ENCODE data around the gene PALM.
"Not testable (repeated sequence)": the region's sequence is repeated elsewhere in the genome, so short reads cannot be mapped to it uniquely, and the experiment has no call there.

The PALM gene

DNA sequence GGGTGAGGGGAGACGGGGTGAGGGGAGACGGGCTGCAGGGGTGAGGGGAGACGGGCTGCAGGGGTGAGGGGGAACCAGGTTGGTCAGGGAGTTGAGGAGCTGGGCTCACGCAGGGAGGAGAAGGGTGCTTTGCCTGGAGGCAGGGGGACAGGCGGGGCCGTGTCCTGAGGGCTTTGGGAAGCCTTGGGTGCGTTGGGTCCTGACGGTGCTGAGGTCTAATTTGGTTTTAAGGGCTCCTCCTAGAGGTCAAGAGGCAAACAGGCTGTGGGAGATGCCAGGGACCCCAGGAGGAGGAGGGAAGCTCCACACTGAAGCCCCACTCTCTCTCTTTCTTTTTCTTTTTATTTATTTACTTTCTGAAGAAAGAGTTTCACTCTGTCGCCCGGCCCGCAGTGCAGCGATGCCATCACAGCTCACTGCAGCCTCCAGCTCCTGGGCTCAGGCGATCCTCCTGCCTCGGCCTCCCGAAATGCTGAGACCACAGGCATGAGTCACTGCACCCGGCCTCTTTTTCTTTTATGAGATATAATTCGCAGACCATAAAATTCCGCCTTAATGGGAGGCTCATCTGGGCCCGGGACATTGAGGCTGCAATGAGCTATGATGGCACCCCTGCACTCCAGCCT lies 32.9 kb downstream of the PALM start:
- no peak overlapping the region for H3K4me3 ChIP-seq (ENCODE audit: severe bottlenecking)
- no peaks in the 10 kb centered on the region for H3K27me3 ChIP-seq (ENCODE audit: insufficient read depth, poor library complexity, severe bottlenecking)
- H3K36me3 ChIP-seq (ENCODE audit: low read depth), result no peaks in the 10 kb centered on the region
- no peaks in the 10 kb centered on the region for H3K4me1 ChIP-seq (ENCODE audit: insufficient read depth, poor library complexity, severe bottlenecking)
- no peaks in the 10 kb centered on the region for H3K9me3 ChIP-seq (ENCODE audit: severe bottlenecking)
- no peak; the same call in 2 of the 3 replicates for ATAC-seq (ENCODE audit: low read depth)
- no peak overlapping the region for H3K27ac ChIP-seq (ENCODE audit: poor library complexity, severe bottlenecking)
- TF ChIP-seq, protein P1, sequence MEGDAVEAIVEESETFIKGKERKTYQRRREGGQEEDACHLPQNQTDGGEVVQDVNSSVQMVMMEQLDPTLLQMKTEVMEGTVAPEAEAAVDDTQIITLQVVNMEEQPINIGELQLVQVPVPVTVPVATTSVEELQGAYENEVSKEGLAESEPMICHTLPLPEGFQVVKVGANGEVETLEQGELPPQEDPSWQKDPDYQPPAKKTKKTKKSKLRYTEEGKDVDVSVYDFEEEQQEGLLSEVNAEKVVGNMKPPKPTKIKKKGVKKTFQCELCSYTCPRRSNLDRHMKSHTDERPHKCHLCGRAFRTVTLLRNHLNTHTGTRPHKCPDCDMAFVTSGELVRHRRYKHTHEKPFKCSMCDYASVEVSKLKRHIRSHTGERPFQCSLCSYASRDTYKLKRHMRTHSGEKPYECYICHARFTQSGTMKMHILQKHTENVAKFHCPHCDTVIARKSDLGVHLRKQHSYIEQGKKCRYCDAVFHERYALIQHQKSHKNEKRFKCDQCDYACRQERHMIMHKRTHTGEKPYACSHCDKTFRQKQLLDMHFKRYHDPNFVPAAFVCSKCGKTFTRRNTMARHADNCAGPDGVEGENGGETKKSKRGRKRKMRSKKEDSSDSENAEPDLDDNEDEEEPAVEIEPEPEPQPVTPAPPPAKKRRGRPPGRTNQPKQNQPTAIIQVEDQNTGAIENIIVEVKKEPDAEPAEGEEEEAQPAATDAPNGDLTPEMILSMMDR (IDR thresholded peaks at IDR 0.05; ENCODE audit: poor library complexity, severe bottlenecking), result no peak
- DNase-seq (ENCODE audit: low spot score), result no peak

DNA sequence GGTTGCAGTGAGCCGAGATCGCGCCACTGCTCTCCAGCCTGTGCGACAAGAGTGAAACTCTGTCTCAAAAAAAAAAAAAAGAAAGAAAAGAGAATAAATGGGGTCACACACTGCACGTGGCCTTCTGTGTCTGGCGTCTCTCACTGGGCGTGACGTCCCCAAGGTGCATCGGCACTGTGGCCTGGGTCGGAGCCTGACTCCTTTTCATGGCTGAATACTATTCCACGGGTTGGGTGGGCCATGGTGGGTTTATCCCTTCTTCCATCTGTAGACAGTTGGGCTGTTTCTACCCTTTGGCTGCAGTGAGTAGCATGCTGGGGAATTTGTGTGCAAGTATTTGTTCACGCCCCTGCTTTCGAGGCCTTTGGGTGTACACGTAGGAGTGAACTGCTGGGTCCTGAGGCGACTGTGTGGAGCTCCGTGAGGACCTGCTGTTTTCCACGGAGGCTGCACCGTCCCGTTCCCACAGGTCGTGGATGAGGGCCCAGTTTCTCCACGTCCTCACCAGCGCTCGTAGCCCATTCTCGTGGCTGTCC lies 33.9 kb downstream of the PALM start:
- TF ChIP-seq, protein P1 (IDR thresholded peaks at IDR 0.05; ENCODE audit: poor library complexity, severe bottlenecking), result no peak
- DNase-seq (ENCODE audit: low spot score) (no peak), ATAC-seq (ENCODE audit: low read depth) (no peak)
- peaks cover 1% of the 10 kb centered on the region for H3K9me3 ChIP-seq (ENCODE audit: severe bottlenecking)
- no peaks in the 10 kb centered on the region for H3K36me3 ChIP-seq (ENCODE audit: low read depth)
- H3K27me3 ChIP-seq (ENCODE audit: insufficient read depth, poor library complexity, severe bottlenecking), result no peaks in the 10 kb centered on the region
- no peaks in the 10 kb centered on the region for H3K4me1 ChIP-seq (ENCODE audit: insufficient read depth, poor library complexity, severe bottlenecking)
- no peak overlapping the region for H3K27ac ChIP-seq (ENCODE audit: poor library complexity, severe bottlenecking)
- H3K4me3 ChIP-seq (ENCODE audit: severe bottlenecking), result no peak overlapping the region

DNA sequence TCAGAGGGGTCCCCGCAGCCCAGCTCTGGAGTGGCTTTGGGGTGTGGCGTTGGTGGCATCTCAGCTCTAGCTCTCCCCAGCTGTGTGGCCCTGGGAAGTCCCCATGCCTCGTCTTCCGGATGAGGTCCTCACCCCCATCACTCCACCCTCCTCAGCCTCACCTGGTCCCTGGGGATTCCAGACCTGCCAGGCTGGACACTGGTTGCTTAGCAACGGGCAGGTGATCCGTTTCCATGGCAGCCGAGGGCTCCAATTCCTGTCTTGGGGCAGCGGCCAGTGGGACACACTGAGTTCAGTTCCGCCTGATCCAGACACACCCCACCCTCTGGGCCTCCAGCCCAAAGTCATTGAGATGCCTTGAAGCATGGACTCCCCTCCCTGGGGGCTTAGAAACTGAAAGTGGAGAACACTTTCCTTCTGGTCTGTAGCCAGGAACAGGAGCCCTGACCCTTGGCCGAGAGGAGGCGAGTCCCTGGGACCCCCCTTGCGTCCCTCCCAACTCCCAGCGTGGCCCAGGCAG lies 34.5 kb downstream of the PALM start:
- Histone ChIP-seq H3K4me1 (ENCODE audit: insufficient read depth, poor library complexity, severe bottlenecking) (no peaks in the 10 kb centered on the region), H3K36me3 (ENCODE audit: low read depth) (no peaks in the 10 kb centered on the region), H3K9me3 (ENCODE audit: severe bottlenecking) (peaks cover 5% of the 10 kb centered on the region), H3K27ac (ENCODE audit: poor library complexity, severe bottlenecking) (no peak overlapping the region), H3K27me3 (ENCODE audit: insufficient read depth, poor library complexity, severe bottlenecking) (no peaks in the 10 kb centered on the region), H3K4me3 (ENCODE audit: severe bottlenecking) (no peak overlapping the region)
- DNase-seq (ENCODE audit: low spot score) (no peak), ATAC-seq (ENCODE audit: low read depth) (no peak; the same call in 2 of the 3 replicates)
- TF ChIP-seq, protein P1 (IDR thresholded peaks at IDR 0.05; ENCODE audit: poor library complexity, severe bottlenecking), result no peak

DNA sequence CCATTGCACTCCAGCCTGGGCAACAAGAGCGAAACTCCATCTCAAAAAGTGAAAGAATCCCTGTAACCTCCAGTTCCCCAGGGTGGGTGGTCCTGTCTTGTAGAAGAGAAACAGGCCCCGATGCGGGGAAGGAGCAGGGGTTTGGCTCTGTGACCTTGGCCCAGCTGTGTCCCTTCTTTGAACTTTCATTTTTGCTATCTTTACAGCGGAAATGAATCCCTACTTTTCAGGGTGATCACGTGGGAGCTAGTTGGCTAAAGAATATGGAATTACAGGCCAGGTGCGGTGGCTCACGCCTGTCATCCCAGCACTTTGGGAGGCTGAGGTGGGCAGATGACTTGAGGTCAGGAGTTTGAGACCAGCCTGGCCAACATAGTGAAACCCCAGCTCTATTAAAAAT lies 36.4 kb downstream of the PALM start:
- not testable (repeated sequence) for H3K4me3 ChIP-seq (ENCODE audit: severe bottlenecking); H3K9me3 ChIP-seq (ENCODE audit: severe bottlenecking); H3K4me1 ChIP-seq (ENCODE audit: insufficient read depth, poor library complexity, severe bottlenecking); H3K27ac ChIP-seq (ENCODE audit: poor library complexity, severe bottlenecking); ATAC-seq (ENCODE audit: low read depth); H3K27me3 ChIP-seq (ENCODE audit: insufficient read depth, poor library complexity, severe bottlenecking); H3K36me3 ChIP-seq (ENCODE audit: low read depth); DNase-seq (ENCODE audit: low spot score)

DNA sequence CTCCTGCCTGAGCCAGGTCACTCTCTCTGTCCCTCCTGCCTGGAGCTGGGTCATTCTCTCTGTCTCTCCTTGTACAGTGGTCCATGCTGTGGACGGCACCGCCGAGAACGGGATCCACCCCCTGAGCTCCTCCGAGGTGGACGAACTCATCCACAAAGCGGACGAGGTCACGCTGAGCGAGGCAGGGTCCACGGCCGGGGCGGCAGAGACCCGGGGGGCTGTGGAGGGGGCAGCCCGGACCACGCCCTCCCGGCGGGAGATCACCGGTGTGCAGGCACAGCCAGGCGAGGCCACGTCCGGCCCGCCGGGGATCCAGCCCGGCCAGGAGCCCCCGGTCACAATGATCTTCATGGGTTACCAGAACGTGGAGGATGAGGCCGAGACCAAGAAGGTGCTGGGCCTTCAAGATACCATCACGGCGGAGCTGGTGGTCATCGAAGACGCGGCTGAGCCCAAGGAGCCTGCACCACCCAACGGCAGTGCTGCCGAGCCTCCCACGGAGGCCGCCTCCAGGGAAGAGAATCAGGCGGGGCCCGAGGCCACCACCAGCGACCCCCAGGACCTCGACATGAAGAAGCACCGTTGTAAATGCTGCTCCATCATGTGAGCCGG lies 37.6 kb downstream of the PALM start:
- DNase-seq (ENCODE audit: low spot score), result no peak
- Histone ChIP-seq H3K9me3 (ENCODE audit: severe bottlenecking) (peaks cover 5% of the 10 kb centered on the region), H3K4me1 (ENCODE audit: insufficient read depth, poor library complexity, severe bottlenecking) (no peaks in the 10 kb centered on the region), H3K36me3 (ENCODE audit: low read depth) (no peaks in the 10 kb centered on the region), H3K27ac (ENCODE audit: poor library complexity, severe bottlenecking) (no peak overlapping the region), H3K4me3 (ENCODE audit: severe bottlenecking) (no peak overlapping the region), H3K27me3 (ENCODE audit: insufficient read depth, poor library complexity, severe bottlenecking) (no peaks in the 10 kb centered on the region)
- TF ChIP-seq, protein P1 (IDR thresholded peaks at IDR 0.05; ENCODE audit: poor library complexity, severe bottlenecking), result no peak
- no peak for ATAC-seq (ENCODE audit: low read depth)
